GM23338 (cell line): ENCODE results near the gene RHEX. TPM values are rescaled to one million over a fixed set of nuclear protein-coding genes. Genes with fewer than 3 reads are reported as not detected.

Experiments
- ATAC-seq: fragments of 200-7000 bp; cut with Tn5 transposase; 3 replicates; pipeline ENCODE4 v1.9.1; 2020
- DNase-seq: peaks from one replicate; pipeline ENCODE4 v3.0.0-alpha.2; 2015; ENCODE audit warnings: low spot score
- H2AFZ ChIP-seq: fragments of 200-600 bp; sonication (generic); 2 replicates; pipeline ENCODE4 v1.8.0; 2016; ENCODE audit warnings: antibody characterized with exemption, mild to moderate bottlenecking, moderate library complexity
- H3F3A ChIP-seq: fragments of 200-600 bp; sonication (generic); replicated peaks from 2 replicates; pipeline ENCODE4 v1.8.0; 2017; ENCODE audit warnings: antibody characterized with exemption, mixed run types, low read depth
- H3K27ac ChIP-seq: fragments of 200-600 bp; sonication (generic); 2 replicates; pipeline ENCODE4 v1.6.1; 2016; ENCODE audit warnings: low read depth
- H3K27me3 ChIP-seq: fragments of 200-600 bp; sonication (generic); 2 replicates; pipeline ENCODE4 v1.8.0; 2016; ENCODE audit warnings: mild to moderate bottlenecking, mixed run types, moderate library complexity; ENCODE audit not compliant: insufficient read depth
- H3K36me3 ChIP-seq: fragments of 200-600 bp; sonication (generic); 2 replicates; pipeline ENCODE4 v1.8.0; 2016; ENCODE audit warnings: mild to moderate bottlenecking; ENCODE audit not compliant: insufficient read depth
- H3K4me1 ChIP-seq: fragments of 200-600 bp; sonication (generic); 2 replicates; pipeline ENCODE4 v1.8.0; 2016; ENCODE audit warnings: mild to moderate bottlenecking, moderate library complexity; ENCODE audit not compliant: insufficient read depth
- H3K4me2 ChIP-seq: fragments of 200-600 bp; sonication (generic); 2 replicates; pipeline ENCODE4 v1.7.1; 2017; ENCODE audit warnings: mixed run types
- H3K4me3 ChIP-seq: fragments of 200-600 bp; sonication (generic); 2 replicates; pipeline ENCODE4 v1.6.1; 2016; ENCODE audit warnings: mixed run types
- H3K79me2 ChIP-seq: fragments of 200-600 bp; sonication (generic); replicated peaks from 2 replicates; pipeline ENCODE4 v1.8.0; 2017; ENCODE audit warnings: mild to moderate bottlenecking; ENCODE audit not compliant: insufficient read depth
- H3K9me2 ChIP-seq: fragments of 200-600 bp; sonication (generic); 2 replicates; pipeline ENCODE4 v1.8.0; 2017; ENCODE audit not compliant: insufficient read depth
- H4K20me1 ChIP-seq: fragments of 200-600 bp; sonication (generic); replicated peaks from 2 replicates; pipeline ENCODE4 v1.8.0; 2017; ENCODE audit warnings: mild to moderate bottlenecking; ENCODE audit not compliant: insufficient read depth
- H3K27ac Mint-ChIP-seq: 2 replicates; pipeline ENCODE4 v1.8.0; 2020; ENCODE audit warnings: inconsistent platforms, mild to moderate bottlenecking, moderate library complexity, mixed read lengths
- H3K27me3 Mint-ChIP-seq: 3 replicates; pipeline ENCODE4 v1.8.0; 2022; ENCODE audit warnings: low read depth, mild to moderate bottlenecking, moderate library complexity, mixed read lengths, inconsistent platforms; ENCODE audit not compliant: insufficient read depth, poor library complexity
- H3K36me3 Mint-ChIP-seq: 3 replicates; pipeline ENCODE4 v1.8.0; 2021; ENCODE audit warnings: low read depth, mild to moderate bottlenecking, inconsistent platforms, moderate library complexity, mixed read lengths
- H3K4me1 Mint-ChIP-seq: 3 replicates; pipeline ENCODE4 v1.8.0; 2020; ENCODE audit warnings: mild to moderate bottlenecking, inconsistent platforms, mixed read lengths
- H3K4me3 Mint-ChIP-seq: 3 replicates; pipeline ENCODE4 v1.8.0; 2021; ENCODE audit warnings: moderate library complexity, mild to moderate bottlenecking, inconsistent platforms, mixed read lengths
- H3K9me3 Mint-ChIP-seq: 3 replicates; pipeline ENCODE4 v1.8.0; 2020; ENCODE audit warnings: moderate library complexity, mild to moderate bottlenecking, inconsistent platforms, mixed read lengths
- CREB1 ChIP-seq: fragments of 250-450 bp; sonication (Bioruptor Pico); IDR thresholded peaks from 2 replicates; pipeline ENCODE4 v1.5.0; 2020; ENCODE audit warnings: low read depth, mild to moderate bottlenecking, moderate library complexity
- EZH2 ChIP-seq: fragments of 200-600 bp; sonication (generic); IDR thresholded peaks from one replicate; pipeline ENCODE4 v1.8.0; 2017; ENCODE audit warnings: antibody characterized with exemption, mild to moderate bottlenecking, low read depth; ENCODE audit not compliant: unreplicated experiment
- EZH2phosphoT487 ChIP-seq: fragments of 200-600 bp; sonication (generic); IDR thresholded peaks from one replicate; pipeline ENCODE4 v1.8.1; 2018; ENCODE audit warnings: antibody characterized with exemption; ENCODE audit not compliant: unreplicated experiment
- POLR2AphosphoS5 ChIP-seq: IDR thresholded peaks from 2 replicates; pipeline ENCODE4 v1.6.1; 2016; ENCODE audit warnings: antibody characterized with exemption, low read depth
- ZNF114 ChIP-seq: fragments of 250-450 bp; sonication (Bioruptor Pico); IDR thresholded peaks from 2 replicates; pipeline ENCODE4 v1.5.0; 2020; ENCODE audit warnings: mild to moderate bottlenecking, moderate library complexity
- ZNF331 ChIP-seq: fragments of 250-450 bp; sonication (Bioruptor Pico); IDR thresholded peaks from 2 replicates; pipeline ENCODE4 v1.5.0; 2020; ENCODE audit warnings: low read depth, mild to moderate bottlenecking, moderate library complexity
- polyA plus RNA-seq: library from polyadenylated mRNA; unstranded; fragments of >200 nt; fragmentation: Nextera tagmentation; extraction: Ambion mirVana; gene quantifications from 2 replicates; pipeline ENCODE4 v1.2.1, GENCODE V29; 2016
- total RNA-seq: library from RNA; depleted of rRNA; stranded (reverse); fragments of >200 nt; shearing (Covaris generic); gene quantifications from 2 replicates; pipeline ENCODE4 v1.2.3, GENCODE V29; 2014
- TF ChIP-seq, protein P1 (sequence below): fragments of 250-450 bp; sonication (Bioruptor Pico); IDR thresholded peaks from 2 replicates; pipeline ENCODE4 v1.5.0; 2020; ENCODE audit warnings: mild to moderate bottlenecking, moderate library complexity
- TF ChIP-seq, protein P2 (sequence below): IDR thresholded peaks from one replicate; pipeline ENCODE4 v1.6.1; 2018; ENCODE audit warnings: antibody characterized with exemption; ENCODE audit not compliant: unreplicated experiment
- TF ChIP-seq, protein P3 (sequence below), 2 experiments: fragments of 200-600 bp in 1 of 2; sonication (generic) in 1 of 2; conservative IDR thresholded peaks; 2 replicates each; pipeline versions ENCODE4 v1.5.1 to v1.6.1; 2016 to 2017; ENCODE audit warnings: antibody characterized with exemption in 2 of 2, low read depth in 2 of 2, mild to moderate bottlenecking in 2 of 2, moderate library complexity in 1 of 2

RHEX gene
- total and polyA plus RNA-seq, 2 experiments from 2014 or later, result not detected

DNA sequence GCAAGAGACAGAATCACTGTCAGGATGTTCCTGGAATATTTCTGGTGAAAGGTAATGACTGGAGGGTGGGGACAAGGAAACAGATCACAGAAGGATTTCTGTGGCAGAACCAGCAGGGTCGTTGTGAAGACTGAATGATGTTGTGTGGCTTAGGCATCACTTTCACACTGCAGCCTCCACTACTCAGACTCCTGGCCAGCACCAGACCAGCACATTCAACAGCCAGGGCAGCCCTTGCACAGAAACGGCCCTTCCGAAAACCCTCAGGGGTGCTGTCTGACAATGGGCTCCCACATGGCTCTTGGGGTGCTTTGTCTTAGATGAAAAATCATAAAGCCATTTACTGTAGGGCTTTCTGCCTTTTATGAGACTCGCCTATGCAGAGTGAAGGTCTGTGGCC lies 46.0 kb upstream of the RHEX start:
- Mint-ChIP-seq H3K27ac (no peak overlapping the region), H3K4me3 (no peak overlapping the region), H3K27me3 (peaks cover 9% of the 10 kb centered on the region), H3K4me1 (peaks cover 2% of the 10 kb centered on the region), H3K36me3 (no peaks in the 10 kb centered on the region), H3K9me3 (no peaks in the 10 kb centered on the region)
- no peaks in the 10 kb centered on the region for H3K79me2 ChIP-seq
- no peak overlapping the region; the same call in 1 of the 2 replicates for H2AFZ ChIP-seq
- no peaks in the 10 kb centered on the region for H3K36me3 ChIP-seq
- no peaks in the 10 kb centered on the region for H3F3A ChIP-seq
- ATAC-seq, result no peak
- TF ChIP-seq ZNF331 (CRISPR knock-in tag), result no peak
- TF ChIP-seq ZNF114 (CRISPR knock-in tag), result no peak
- TF ChIP-seq EZH2, result no peak
- TF ChIP-seq POLR2AphosphoS5, result no peak
- TF ChIP-seq CREB1 (CRISPR knock-in tag), result no peak
- TF ChIP-seq, protein P1, sequence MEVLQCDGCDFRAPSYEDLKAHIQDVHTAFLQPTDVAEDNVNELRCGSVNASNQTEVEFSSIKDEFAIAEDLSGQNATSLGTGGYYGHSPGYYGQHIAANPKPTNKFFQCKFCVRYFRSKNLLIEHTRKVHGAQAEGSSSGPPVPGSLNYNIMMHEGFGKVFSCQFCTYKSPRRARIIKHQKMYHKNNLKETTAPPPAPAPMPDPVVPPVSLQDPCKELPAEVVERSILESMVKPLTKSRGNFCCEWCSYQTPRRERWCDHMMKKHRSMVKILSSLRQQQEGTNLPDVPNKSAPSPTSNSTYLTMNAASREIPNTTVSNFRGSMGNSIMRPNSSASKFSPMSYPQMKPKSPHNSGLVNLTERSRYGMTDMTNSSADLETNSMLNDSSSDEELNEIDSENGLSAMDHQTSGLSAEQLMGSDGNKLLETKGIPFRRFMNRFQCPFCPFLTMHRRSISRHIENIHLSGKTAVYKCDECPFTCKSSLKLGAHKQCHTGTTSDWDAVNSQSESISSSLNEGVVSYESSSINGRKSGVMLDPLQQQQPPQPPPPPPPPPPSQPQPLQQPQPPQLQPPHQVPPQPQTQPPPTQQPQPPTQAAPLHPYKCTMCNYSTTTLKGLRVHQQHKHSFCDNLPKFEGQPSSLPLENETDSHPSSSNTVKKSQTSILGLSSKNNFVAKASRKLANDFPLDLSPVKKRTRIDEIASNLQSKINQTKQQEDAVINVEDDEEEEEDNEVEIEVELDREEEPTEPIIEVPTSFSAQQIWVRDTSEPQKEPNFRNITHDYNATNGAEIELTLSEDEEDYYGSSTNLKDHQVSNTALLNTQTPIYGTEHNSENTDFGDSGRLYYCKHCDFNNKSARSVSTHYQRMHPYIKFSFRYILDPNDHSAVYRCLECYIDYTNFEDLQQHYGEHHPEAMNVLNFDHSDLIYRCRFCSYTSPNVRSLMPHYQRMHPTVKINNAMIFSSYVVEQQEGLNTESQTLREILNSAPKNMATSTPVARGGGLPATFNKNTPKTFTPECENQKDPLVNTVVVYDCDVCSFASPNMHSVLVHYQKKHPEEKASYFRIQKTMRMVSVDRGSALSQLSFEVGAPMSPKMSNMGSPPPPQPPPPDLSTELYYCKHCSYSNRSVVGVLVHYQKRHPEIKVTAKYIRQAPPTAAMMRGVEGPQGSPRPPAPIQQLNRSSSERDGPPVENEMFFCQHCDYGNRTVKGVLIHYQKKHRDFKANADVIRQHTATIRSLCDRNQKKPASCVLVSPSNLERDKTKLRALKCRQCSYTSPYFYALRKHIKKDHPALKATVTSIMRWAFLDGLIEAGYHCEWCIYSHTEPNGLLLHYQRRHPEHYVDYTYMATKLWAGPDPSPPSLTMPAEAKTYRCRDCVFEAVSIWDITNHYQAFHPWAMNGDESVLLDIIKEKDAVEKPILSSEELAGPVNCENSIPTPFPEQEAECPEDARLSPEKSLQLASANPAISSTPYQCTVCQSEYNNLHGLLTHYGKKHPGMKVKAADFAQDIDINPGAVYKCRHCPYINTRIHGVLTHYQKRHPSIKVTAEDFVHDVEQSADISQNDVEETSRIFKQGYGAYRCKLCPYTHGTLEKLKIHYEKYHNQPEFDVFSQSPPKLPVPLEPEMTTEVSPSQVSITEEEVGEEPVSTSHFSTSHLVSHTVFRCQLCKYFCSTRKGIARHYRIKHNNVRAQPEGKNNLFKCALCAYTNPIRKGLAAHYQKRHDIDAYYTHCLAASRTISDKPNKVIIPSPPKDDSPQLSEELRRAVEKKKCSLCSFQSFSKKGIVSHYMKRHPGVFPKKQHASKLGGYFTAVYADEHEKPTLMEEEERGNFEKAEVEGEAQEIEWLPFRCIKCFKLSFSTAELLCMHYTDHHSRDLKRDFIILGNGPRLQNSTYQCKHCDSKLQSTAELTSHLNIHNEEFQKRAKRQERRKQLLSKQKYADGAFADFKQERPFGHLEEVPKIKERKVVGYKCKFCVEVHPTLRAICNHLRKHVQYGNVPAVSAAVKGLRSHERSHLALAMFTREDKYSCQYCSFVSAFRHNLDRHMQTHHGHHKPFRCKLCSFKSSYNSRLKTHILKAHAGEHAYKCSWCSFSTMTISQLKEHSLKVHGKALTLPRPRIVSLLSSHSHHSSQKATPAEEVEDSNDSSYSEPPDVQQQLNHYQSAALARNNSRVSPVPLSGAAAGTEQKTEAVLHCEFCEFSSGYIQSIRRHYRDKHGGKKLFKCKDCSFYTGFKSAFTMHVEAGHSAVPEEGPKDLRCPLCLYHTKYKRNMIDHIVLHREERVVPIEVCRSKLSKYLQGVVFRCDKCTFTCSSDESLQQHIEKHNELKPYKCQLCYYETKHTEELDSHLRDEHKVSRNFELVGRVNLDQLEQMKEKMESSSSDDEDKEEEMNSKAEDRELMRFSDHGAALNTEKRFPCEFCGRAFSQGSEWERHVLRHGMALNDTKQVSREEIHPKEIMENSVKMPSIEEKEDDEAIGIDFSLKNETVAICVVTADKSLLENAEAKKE (CRISPR knock-in tag), result no peak
- TF ChIP-seq, protein P2, sequence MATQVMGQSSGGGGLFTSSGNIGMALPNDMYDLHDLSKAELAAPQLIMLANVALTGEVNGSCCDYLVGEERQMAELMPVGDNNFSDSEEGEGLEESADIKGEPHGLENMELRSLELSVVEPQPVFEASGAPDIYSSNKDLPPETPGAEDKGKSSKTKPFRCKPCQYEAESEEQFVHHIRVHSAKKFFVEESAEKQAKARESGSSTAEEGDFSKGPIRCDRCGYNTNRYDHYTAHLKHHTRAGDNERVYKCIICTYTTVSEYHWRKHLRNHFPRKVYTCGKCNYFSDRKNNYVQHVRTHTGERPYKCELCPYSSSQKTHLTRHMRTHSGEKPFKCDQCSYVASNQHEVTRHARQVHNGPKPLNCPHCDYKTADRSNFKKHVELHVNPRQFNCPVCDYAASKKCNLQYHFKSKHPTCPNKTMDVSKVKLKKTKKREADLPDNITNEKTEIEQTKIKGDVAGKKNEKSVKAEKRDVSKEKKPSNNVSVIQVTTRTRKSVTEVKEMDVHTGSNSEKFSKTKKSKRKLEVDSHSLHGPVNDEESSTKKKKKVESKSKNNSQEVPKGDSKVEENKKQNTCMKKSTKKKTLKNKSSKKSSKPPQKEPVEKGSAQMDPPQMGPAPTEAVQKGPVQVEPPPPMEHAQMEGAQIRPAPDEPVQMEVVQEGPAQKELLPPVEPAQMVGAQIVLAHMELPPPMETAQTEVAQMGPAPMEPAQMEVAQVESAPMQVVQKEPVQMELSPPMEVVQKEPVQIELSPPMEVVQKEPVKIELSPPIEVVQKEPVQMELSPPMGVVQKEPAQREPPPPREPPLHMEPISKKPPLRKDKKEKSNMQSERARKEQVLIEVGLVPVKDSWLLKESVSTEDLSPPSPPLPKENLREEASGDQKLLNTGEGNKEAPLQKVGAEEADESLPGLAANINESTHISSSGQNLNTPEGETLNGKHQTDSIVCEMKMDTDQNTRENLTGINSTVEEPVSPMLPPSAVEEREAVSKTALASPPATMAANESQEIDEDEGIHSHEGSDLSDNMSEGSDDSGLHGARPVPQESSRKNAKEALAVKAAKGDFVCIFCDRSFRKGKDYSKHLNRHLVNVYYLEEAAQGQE, result no peak
- TF ChIP-seq EZH2phosphoT487, result no peak
- TF ChIP-seq, protein P3, sequence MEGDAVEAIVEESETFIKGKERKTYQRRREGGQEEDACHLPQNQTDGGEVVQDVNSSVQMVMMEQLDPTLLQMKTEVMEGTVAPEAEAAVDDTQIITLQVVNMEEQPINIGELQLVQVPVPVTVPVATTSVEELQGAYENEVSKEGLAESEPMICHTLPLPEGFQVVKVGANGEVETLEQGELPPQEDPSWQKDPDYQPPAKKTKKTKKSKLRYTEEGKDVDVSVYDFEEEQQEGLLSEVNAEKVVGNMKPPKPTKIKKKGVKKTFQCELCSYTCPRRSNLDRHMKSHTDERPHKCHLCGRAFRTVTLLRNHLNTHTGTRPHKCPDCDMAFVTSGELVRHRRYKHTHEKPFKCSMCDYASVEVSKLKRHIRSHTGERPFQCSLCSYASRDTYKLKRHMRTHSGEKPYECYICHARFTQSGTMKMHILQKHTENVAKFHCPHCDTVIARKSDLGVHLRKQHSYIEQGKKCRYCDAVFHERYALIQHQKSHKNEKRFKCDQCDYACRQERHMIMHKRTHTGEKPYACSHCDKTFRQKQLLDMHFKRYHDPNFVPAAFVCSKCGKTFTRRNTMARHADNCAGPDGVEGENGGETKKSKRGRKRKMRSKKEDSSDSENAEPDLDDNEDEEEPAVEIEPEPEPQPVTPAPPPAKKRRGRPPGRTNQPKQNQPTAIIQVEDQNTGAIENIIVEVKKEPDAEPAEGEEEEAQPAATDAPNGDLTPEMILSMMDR (conservative IDR thresholded peaks at IDR 0.05; ENCODE audit: low read depth in 2 of 2), result no peak
- H3K4me2 ChIP-seq, result no peak overlapping the region
- no peaks in the 10 kb centered on the region for H4K20me1 ChIP-seq
- no peaks in the 10 kb centered on the region for H3K27me3 ChIP-seq
- H3K9me2 ChIP-seq, result no peaks in the 10 kb centered on the region; the same call in 1 of the 2 replicates
- H3K27ac ChIP-seq, result no peak overlapping the region
- no peak overlapping the region for H3K4me3 ChIP-seq
- no peak for DNase-seq
- no peaks in the 10 kb centered on the region for H3K4me1 ChIP-seq
